ENCODE measurements around the gene FIGLA.

Gene FIGLA

DNA sequence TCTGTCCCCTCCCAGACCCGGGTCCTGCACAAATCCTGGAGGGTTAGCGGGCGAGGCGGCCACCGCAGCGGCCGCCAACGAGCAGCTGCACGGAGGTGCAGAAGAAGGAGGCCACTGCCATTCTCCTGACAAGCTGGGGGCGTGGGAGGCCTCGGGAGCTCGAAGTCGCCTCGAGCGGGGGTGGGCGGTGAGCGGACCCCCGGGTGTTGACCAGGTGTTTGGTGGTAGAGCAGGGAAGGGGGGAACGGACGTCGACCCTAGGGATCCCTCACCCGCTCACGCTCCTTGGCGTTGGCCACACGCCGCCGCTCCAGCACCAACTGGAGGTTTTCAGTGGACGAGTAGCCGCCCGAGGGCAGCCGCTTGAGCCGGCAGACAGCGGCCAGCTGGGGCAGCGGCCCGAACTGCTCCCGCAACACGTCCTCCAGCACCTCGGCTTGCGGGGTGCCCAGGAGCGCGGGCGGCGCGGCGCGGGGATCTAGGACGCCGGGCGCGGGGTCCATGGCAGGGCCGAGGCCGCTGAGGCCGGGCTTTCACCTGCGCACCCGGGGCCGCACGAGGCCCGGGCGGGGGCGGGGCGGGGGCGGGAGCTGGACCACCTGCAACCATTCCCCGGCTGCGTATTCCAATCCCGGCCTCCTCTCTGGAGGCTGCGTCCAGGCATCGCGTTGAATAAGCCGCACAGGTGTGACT lies at the start of gene FIGLA:
FIGLA (minus strand) TSS at position 508 of the 693 bp plus-strand sequence; CDS start at position 503, 5 bp downstream.
- peaks cover 94% of the 10 kb centered on the region for H3K27me3 ChIP-seq (ENCODE audit: control insufficient read depth, insufficient read depth, low read length)

GRCh38 chr2:70837980-70838925 lies 47.8 kb upstream of the FIGLA start:
- H3K9ac ChIP-seq (ENCODE audit: low read depth, low read length), result no peak overlapping the region
- no peaks in the 10 kb centered on the region for H3K4me1 ChIP-seq (ENCODE audit: control insufficient read depth, insufficient read depth, low read length)
- no peak overlapping the region for H3K4me3 ChIP-seq (ENCODE audit: low read depth, low read length)
- no peaks in the 10 kb centered on the region for H3K36me3 ChIP-seq (ENCODE audit: control insufficient read depth, insufficient read depth, low read length)
- no peak overlapping the region for H3K27ac ChIP-seq (ENCODE audit: low read depth, low read length)
- no peaks in the 10 kb centered on the region for H3K9me3 ChIP-seq (ENCODE audit: control insufficient read depth, insufficient read depth, low read length)
- H3K27me3 ChIP-seq (ENCODE audit: control insufficient read depth, insufficient read depth, low read length), result no peaks in the 10 kb centered on the region

More for the DNA sequence above, at the start of gene FIGLA:
- Histone ChIP-seq H3K4me1 (ENCODE audit: control insufficient read depth, insufficient read depth, low read length) (no peaks in the 10 kb centered on the region), H3K9me3 (ENCODE audit: control insufficient read depth, insufficient read depth, low read length) (no peaks in the 10 kb centered on the region), H3K4me3 (ENCODE audit: low read depth, low read length) (peak within 1 kb of the TSS; percentile 38), H3K9ac (ENCODE audit: low read depth, low read length) (no peak within 1 kb of the TSS), H3K36me3 (ENCODE audit: control insufficient read depth, insufficient read depth, low read length) (no peaks in the 10 kb centered on the region), H3K27ac (ENCODE audit: low read depth, low read length) (no peak within 1 kb of the TSS)

- Histone ChIP-seq H3K4me3 (ENCODE audit: low read depth, low read length) (no peak within 1 kb of the TSS), H3K36me3 (ENCODE audit: control insufficient read depth, insufficient read depth, low read length) (no peaks in the 10 kb centered on the region), H3K9ac (ENCODE audit: low read depth, low read length) (no peak within 1 kb of the TSS), H3K27ac (ENCODE audit: low read depth, low read length) (no peak within 1 kb of the TSS), H3K9me3 (ENCODE audit: control insufficient read depth, insufficient read depth, low read length) (no peaks in the 10 kb centered on the region), H3K27me3 (ENCODE audit: control insufficient read depth, insufficient read depth, low read length) (no peaks in the 10 kb centered on the region), H3K4me1 (ENCODE audit: control insufficient read depth, insufficient read depth, low read length) (no peaks in the 10 kb centered on the region)
Observed at GRCh38 chr2:70835643-70836042, 45.2 kb upstream of the FIGLA start, which contains the start of gene CD207. Gene CD207 (minus strand): TSS chr2:70835816. CDS start chr2:70835776, 40 bp downstream.

- Histone ChIP-seq H3K4me1 (ENCODE audit: control insufficient read depth, insufficient read depth, low read length) (no peaks in the 10 kb centered on the region), H3K36me3 (ENCODE audit: control insufficient read depth, insufficient read depth, low read length) (no peaks in the 10 kb centered on the region), H3K27me3 (ENCODE audit: control insufficient read depth, insufficient read depth, low read length) (no peaks in the 10 kb centered on the region), H3K9ac (ENCODE audit: low read depth, low read length) (no peak overlapping the region), H3K9me3 (ENCODE audit: control insufficient read depth, insufficient read depth, low read length) (no peaks in the 10 kb centered on the region), H3K4me3 (ENCODE audit: low read depth, low read length) (no peak overlapping the region), H3K27ac (ENCODE audit: low read depth, low read length) (no peak overlapping the region)
Observed at GRCh38 chr2:70834881-70835280, 44.4 kb upstream of the FIGLA start.

GRCh38 chr2:70834106-70834505 lies 43.7 kb upstream of the FIGLA start:
- Histone ChIP-seq H3K9ac (ENCODE audit: low read depth, low read length) (no peak overlapping the region), H3K4me1 (ENCODE audit: control insufficient read depth, insufficient read depth, low read length) (no peaks in the 10 kb centered on the region), H3K27ac (ENCODE audit: low read depth, low read length) (no peak overlapping the region), H3K9me3 (ENCODE audit: control insufficient read depth, insufficient read depth, low read length) (no peaks in the 10 kb centered on the region), H3K4me3 (ENCODE audit: low read depth, low read length) (no peak overlapping the region), H3K36me3 (ENCODE audit: control insufficient read depth, insufficient read depth, low read length) (no peaks in the 10 kb centered on the region), H3K27me3 (ENCODE audit: control insufficient read depth, insufficient read depth, low read length) (no peaks in the 10 kb centered on the region)

DNA sequence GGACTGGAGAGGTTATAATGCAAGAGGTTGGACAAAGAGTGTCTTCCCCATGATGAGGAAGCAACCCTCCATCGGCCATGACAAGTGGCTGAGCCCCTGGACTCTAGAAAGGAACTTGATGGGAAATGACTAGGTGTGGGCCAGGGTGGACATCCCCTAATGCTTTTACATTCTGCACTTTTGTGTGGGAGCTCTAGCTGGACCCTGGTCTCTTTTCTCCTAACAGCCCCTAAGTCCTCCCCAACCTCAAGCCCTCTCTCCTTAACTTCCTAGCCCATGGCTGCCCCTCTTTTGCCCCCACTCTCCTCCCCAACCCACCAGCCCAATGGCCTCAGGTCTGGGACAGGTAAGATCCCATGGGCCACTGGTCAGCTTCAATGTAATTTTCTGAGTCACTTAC lies 42.8 kb upstream of the FIGLA start:
- no peaks in the 10 kb centered on the region for H3K27me3 ChIP-seq (ENCODE audit: control insufficient read depth, insufficient read depth, low read length)

DNA sequence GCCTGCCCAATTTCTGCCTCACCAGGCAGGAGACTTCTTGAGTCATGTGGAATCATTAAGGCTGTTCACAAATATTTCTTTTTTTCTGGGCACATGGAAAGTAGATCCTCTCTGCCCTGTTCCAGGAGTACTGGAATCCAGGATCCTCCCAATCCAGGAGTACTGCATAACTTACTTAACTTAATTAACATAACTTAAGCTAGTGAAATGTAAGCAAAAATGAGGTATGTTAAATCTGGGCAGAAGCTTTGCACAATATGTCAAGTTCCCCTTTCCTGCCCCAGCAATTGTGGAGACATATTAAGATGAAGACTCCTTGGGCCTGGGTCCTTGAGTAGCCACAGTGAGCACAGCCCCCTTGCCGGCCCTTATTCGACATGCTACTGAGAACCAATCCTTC lies 41.9 kb upstream of the FIGLA start:
- peaks cover 5% of the 10 kb centered on the region for H3K4me1 ChIP-seq (ENCODE audit: control insufficient read depth, insufficient read depth, low read length)
- no peak overlapping the region for H3K4me3 ChIP-seq (ENCODE audit: low read depth, low read length)
- H3K27me3 ChIP-seq (ENCODE audit: control insufficient read depth, insufficient read depth, low read length), result no peaks in the 10 kb centered on the region
- H3K9ac ChIP-seq (ENCODE audit: low read depth, low read length), result no peak overlapping the region
- no peaks in the 10 kb centered on the region for H3K36me3 ChIP-seq (ENCODE audit: control insufficient read depth, insufficient read depth, low read length)
- no peak overlapping the region for H3K27ac ChIP-seq (ENCODE audit: low read depth, low read length)
- no peaks in the 10 kb centered on the region for H3K9me3 ChIP-seq (ENCODE audit: control insufficient read depth, insufficient read depth, low read length)

More for the DNA sequence above, 42.8 kb upstream of the FIGLA start:
- no peaks in the 10 kb centered on the region for H3K36me3 ChIP-seq (ENCODE audit: control insufficient read depth, insufficient read depth, low read length)
- H3K4me1 ChIP-seq (ENCODE audit: control insufficient read depth, insufficient read depth, low read length), result peaks cover 1% of the 10 kb centered on the region
- H3K4me3 ChIP-seq (ENCODE audit: low read depth, low read length), result no peak overlapping the region
- H3K9me3 ChIP-seq (ENCODE audit: control insufficient read depth, insufficient read depth, low read length), result no peaks in the 10 kb centered on the region
- H3K27ac ChIP-seq (ENCODE audit: low read depth, low read length), result no peak overlapping the region
- no peak overlapping the region for H3K9ac ChIP-seq (ENCODE audit: low read depth, low read length)

DNA sequence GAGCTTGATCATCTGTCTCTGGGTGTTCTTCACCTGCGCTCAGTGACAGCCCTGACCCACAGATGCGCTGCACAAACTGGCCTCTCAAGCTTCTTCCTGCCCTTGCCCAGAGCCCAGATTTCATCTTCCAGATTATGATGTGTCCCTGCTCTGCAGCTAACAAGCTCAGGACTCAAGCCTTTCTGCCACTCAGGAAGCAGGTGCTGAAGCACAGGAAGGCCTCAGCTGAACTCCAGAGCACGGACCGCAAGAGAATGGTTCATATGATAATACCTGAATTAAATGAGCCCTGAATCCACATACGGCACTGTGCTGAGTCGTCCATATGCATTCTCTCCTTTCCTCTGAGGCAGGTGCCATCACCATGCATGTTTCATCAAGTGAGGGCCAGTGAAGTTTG lies 41.4 kb upstream of the FIGLA start:
- no peaks in the 10 kb centered on the region for H3K36me3 ChIP-seq (ENCODE audit: control insufficient read depth, insufficient read depth, low read length)
- no peak overlapping the region for H3K4me3 ChIP-seq (ENCODE audit: low read depth, low read length)
- no peaks in the 10 kb centered on the region for H3K27me3 ChIP-seq (ENCODE audit: control insufficient read depth, insufficient read depth, low read length)
- H3K9ac ChIP-seq (ENCODE audit: low read depth, low read length), result no peak overlapping the region
- H3K4me1 ChIP-seq (ENCODE audit: control insufficient read depth, insufficient read depth, low read length), result peaks cover 5% of the 10 kb centered on the region
- H3K9me3 ChIP-seq (ENCODE audit: control insufficient read depth, insufficient read depth, low read length), result no peaks in the 10 kb centered on the region
- H3K27ac ChIP-seq (ENCODE audit: low read depth, low read length), result no peak overlapping the region

- Histone ChIP-seq H3K27ac (ENCODE audit: low read depth, low read length) (no peak overlapping the region), H3K4me3 (ENCODE audit: low read depth, low read length) (no peak overlapping the region), H3K36me3 (ENCODE audit: control insufficient read depth, insufficient read depth, low read length) (no peaks in the 10 kb centered on the region), H3K9me3 (ENCODE audit: control insufficient read depth, insufficient read depth, low read length) (no peaks in the 10 kb centered on the region), H3K9ac (ENCODE audit: low read depth, low read length) (no peak overlapping the region), H3K4me1 (ENCODE audit: control insufficient read depth, insufficient read depth, low read length) (peaks cover 5% of the 10 kb centered on the region), H3K27me3 (ENCODE audit: control insufficient read depth, insufficient read depth, low read length) (no peaks in the 10 kb centered on the region)
Observed at GRCh38 chr2:70830366-70830765, 39.9 kb upstream of the FIGLA start.

- H3K9me3 ChIP-seq (ENCODE audit: control insufficient read depth, insufficient read depth, low read length), result no peaks in the 10 kb centered on the region
- peaks cover 5% of the 10 kb centered on the region for H3K4me1 ChIP-seq (ENCODE audit: control insufficient read depth, insufficient read depth, low read length)
- H3K4me3 ChIP-seq (ENCODE audit: low read depth, low read length), result no peak overlapping the region
- no peaks in the 10 kb centered on the region for H3K36me3 ChIP-seq (ENCODE audit: control insufficient read depth, insufficient read depth, low read length)
- H3K9ac ChIP-seq (ENCODE audit: low read depth, low read length), result no peak overlapping the region
- no peaks in the 10 kb centered on the region for H3K27me3 ChIP-seq (ENCODE audit: control insufficient read depth, insufficient read depth, low read length)
- H3K27ac ChIP-seq (ENCODE audit: low read depth, low read length), result no peak overlapping the region
Observed at GRCh38 chr2:70829916-70830315, 39.5 kb upstream of the FIGLA start.

Data from HUES48 (cell line).